Neural crest cell (in vitro differentiated cells): Measurements from ENCODE around the gene ASB1. TPM values are rescaled to one million over a fixed set of nuclear protein-coding genes. Genes with fewer than 3 reads are reported as not detected.

Experiments used
- DNase-seq: peaks from one replicate; pipeline ENCODE4 v3.0.0; 2021; ENCODE audit warnings: low read depth, mixed read lengths, low spot score
- H3K27ac Mint-ChIP-seq: one replicate; pipeline ENCODE4 v1.8.0; 2021; ENCODE audit warnings: mild to moderate bottlenecking, mixed read lengths; ENCODE audit not compliant: unreplicated experiment
- H3K27me3 Mint-ChIP-seq: 2 replicates; pipeline ENCODE4 v1.8.0; 2021; ENCODE audit warnings: low read depth, mild to moderate bottlenecking, mixed read lengths
- H3K36me3 Mint-ChIP-seq: 2 replicates; pipeline ENCODE4 v1.8.0; 2021; ENCODE audit warnings: low read depth, mild to moderate bottlenecking, mixed read lengths
- H3K4me1 Mint-ChIP-seq: 2 replicates; pipeline ENCODE4 v1.8.0; 2021; ENCODE audit warnings: mixed read lengths
- H3K4me3 Mint-ChIP-seq: one replicate; pipeline ENCODE4 v1.8.0; 2021; ENCODE audit warnings: mild to moderate bottlenecking, mixed read lengths
- H3K9me3 Mint-ChIP-seq: 2 replicates; pipeline ENCODE4 v1.8.0; 2021; ENCODE audit warnings: mixed read lengths
- CTCF ChIP-seq: fragments of 200-600 bp; sonication (generic); conservative IDR thresholded peaks from 2 replicates; pipeline ENCODE4 v1.5.0; 2021; ENCODE audit warnings: antibody characterized with exemption, mild to moderate bottlenecking
- total RNA-seq: library from RNA; stranded (reverse); gene quantifications from 2 replicates; pipeline ENCODE4 v1.2.1, GENCODE V29; 2021

Gene ASB1
- total RNA-seq, 1 donor from 2014 or later = 37.5 TPM

- H3K27me3 Mint-ChIP-seq = no peaks in the 10 kb centered on the region
- H3K27ac Mint-ChIP-seq = no peak overlapping the region
- H3K4me1 Mint-ChIP-seq = no peaks in the 10 kb centered on the region
- H3K9me3 Mint-ChIP-seq = peaks cover 8% of the 10 kb centered on the region
- H3K4me3 Mint-ChIP-seq = no peak overlapping the region
- peaks cover 14% of the 10 kb centered on the region for H3K36me3 Mint-ChIP-seq
- DNase-seq = no peak
- no peak for TF ChIP-seq CTCF
Measured at GRCh38 chr2:238484522-238485452, 58.1 kb downstream of the ASB1 start.

DNA sequence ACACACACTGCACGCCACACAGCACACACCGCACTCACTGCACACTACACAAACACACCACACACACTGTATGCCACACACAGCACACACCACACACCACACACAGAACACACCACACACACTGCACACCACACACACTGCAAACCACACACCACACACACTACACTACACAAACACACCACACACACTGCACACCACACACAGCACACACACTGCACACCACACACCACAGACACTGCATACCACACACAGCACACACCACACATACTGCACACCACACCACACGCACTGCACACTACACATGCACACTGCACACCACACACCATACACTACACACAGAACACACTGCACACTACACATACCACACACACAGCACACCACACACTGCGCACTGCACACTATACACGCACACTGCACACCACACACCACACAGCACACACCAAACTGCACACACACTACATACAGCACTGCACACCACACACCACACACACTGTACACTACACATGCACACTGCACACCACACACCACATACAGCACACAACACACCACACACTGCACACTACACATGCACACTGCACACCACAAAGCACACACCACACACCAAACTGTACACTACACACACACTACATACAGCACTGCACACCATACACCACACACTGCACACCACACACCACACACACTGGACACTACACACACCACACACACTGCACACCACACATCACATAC, 59.6 kb downstream of the ASB1 start:
- H3K27ac Mint-ChIP-seq = no peak overlapping the region
- H3K27me3 Mint-ChIP-seq = no peaks in the 10 kb centered on the region

GRCh38 chr2:238487134-238487533, 60.4 kb downstream of the ASB1 start:
- Mint-ChIP-seq H3K36me3 (peaks cover 3% of the 10 kb centered on the region), H3K27ac (peak overlapping the region; percentile 29), H3K9me3 (no peaks in the 10 kb centered on the region), H3K4me3 (no peak overlapping the region), H3K27me3 (no peaks in the 10 kb centered on the region), H3K4me1 (peaks cover 11% of the 10 kb centered on the region)
- TF ChIP-seq CTCF = no peak
- no peak for DNase-seq

More for the DNA sequence above, 59.6 kb downstream of the ASB1 start:
- Mint-ChIP-seq H3K4me1 (peaks cover 3% of the 10 kb centered on the region), H3K36me3 (peaks cover 3% of the 10 kb centered on the region), H3K4me3 (no peak overlapping the region), H3K9me3 (no peaks in the 10 kb centered on the region)
- DNase-seq = no peak
- no peak for TF ChIP-seq CTCF

- no peak for DNase-seq
- no peak for TF ChIP-seq CTCF
- Mint-ChIP-seq H3K27me3 (no peaks in the 10 kb centered on the region), H3K9me3 (no peaks in the 10 kb centered on the region), H3K27ac (no peak overlapping the region), H3K36me3 (peaks cover 3% of the 10 kb centered on the region), H3K4me3 (no peak overlapping the region), H3K4me1 (peaks cover 17% of the 10 kb centered on the region)
Measured at GRCh38 chr2:238487652-238488346, 61.1 kb downstream of the ASB1 start.

GRCh38 chr2:238488347-238488826, 61.7 kb downstream of the ASB1 start:
- no peak for TF ChIP-seq CTCF
- Mint-ChIP-seq H3K4me3 (no peak overlapping the region), H3K27me3 (no peaks in the 10 kb centered on the region), H3K36me3 (peaks cover 3% of the 10 kb centered on the region), H3K27ac (no peak overlapping the region), H3K4me1 (peaks cover 20% of the 10 kb centered on the region), H3K9me3 (no peaks in the 10 kb centered on the region)
- DNase-seq = no peak
